ENCODE measurements around the gene ADPRH.

DNA sequence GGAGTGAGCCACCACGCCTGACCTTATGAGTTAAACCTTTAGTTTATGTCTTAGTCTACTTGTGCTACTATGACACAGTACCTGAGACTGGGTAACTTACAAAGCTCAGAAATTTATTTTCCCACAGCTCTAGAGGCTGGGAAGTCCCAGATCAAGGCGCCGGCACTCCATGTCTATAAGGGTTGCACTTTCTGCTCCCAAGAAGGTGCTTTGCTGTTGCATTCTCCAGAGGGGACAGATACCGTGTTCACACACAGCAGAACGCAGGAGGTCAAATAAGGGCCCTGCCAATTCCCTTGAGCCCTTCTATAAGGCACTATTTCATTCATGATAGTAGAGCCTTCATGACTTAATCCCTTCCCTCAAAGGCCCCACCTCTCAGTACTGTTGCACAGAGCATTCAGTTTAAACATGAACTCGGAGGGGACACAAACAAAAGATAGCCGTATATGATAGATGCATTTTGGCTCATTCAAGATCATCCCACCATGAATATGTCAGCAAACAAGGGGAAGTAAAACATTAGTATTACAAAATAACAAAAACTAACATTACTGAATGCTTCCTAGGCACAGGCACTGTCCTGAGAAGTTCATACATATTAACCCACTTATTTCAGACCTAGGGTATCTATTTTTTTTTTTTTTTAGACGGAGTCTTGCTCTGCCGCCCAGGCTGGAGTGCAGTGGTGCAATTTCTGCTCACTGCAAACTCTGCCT is 44.9 kb downstream of the ADPRH start:
- TF ChIP-seq POLR2A (IDR thresholded peaks at IDR 0.05): no peak
- TF ChIP-seq CTCF (IDR thresholded peaks at IDR 0.05): no peak

All from esophagus squamous epithelium (tissue), 4 donors.